Lower leg skin (tissue), 4 donors: ENCODE measurements around the gene CTXN1. TPM values are rescaled to one million over a fixed set of nuclear protein-coding genes. Genes with fewer than 3 reads are reported as not detected.

Source experiments
- DNase-seq, 2 donors: peaks; one replicate each; pipeline ENCODE4 v3.0.0-alpha.2; 2019; ENCODE audit warnings: low spot score in 2 of 2
- H3K4me3 ChIP-seq: fragments of 200-600 bp; sonication (generic); 2 replicates; pipeline ENCODE4 v1.5.1; 2017; ENCODE audit warnings: mild to moderate bottlenecking, low read depth; ENCODE audit not compliant: poor library complexity, severe bottlenecking
- POLR2A ChIP-seq, 2 donors: fragments of 450-650 bp; IDR thresholded peaks; one replicate each; pipeline ENCODE4 v1.6.1; 2016 to 2017; ENCODE audit warnings: antibody characterized with exemption in 2 of 2, mild to moderate bottlenecking in 1 of 2, moderate library complexity in 1 of 2
- WGBS, 2 donors: methylation state at CpG; one replicate each; pipeline ENCODE4 v1.1.5; 2018; 5-methylcytosine and 5-hydroxymethylcytosine counted together
- intact Hi-C: fragments of 100-400 bp; cut with DNase I; formaldehyde crosslinking; loops from one replicate; pipeline ENCODE4 v1.15.0; 2023; ENCODE audit warnings: low total_unique reads
- total RNA-seq, 4 donors: library from RNA; depleted of rRNA; stranded (reverse); fragments of >200 nt; gene quantifications; one replicate each; pipeline ENCODE4 v1.1.0, GENCODE V29; 2016
- TF ChIP-seq, protein P1 (sequence below), 3 donors: fragments of 450-650 bp; IDR thresholded peaks; one replicate each; pipeline ENCODE4 v1.5.1; 2016; ENCODE audit warnings: antibody characterized with exemption in 3 of 3, mild to moderate bottlenecking in 3 of 3, moderate library complexity in 2 of 3

Gene CTXN1
- total RNA-seq, 4 donors from 2014 or later, result 4.0 to 4.8 (median 4.0) TPM

DNA sequence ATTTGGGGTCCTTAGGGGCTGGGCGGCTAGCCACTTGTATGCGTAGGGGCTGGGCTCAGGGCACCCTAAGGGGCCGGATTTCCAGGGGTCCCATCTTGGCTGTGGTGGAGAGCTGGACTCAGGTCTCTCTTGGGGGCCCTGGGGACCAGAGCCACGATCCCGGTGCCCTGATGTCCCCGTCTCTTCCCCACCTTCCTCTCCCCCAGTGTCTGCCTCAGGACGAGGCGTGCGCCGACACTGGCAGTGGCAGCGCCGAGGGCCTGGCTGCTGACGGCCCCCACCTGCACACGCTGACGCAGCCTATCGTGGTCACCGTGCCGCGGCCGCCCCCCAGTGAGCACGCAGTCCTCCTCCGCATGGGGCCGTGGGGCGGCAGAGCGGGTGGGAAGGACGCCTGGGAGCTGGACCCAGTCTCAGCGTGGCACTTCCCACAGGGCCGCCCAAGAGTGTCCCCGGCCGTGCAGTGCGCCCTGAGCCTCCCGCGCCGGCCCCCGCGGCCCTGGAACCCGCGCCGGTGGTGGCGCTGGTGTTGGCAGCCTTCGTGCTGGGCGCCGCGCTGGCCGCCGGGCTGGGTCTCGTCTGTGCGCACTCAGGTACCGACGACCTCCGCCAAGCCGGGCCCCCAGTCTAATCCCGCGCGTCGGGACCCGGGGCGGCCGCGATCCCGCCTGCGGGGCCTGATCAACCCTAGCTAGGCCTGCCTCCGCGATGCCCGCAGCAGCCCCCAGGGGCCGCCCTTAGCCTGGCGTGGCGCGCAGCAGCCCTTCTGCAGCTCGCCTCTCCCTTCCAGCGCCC lies 8.5 kb downstream of the CTXN1 start:
- 1 to 2% methylated on average over 19 to 33 of the region's 71 CpGs for WGBS, 2 donors
- no peak for DNase-seq
- H3K4me3 ChIP-seq, result no peak overlapping the region
- TF ChIP-seq POLR2A (IDR thresholded peaks at IDR 0.05), result no peak
- TF ChIP-seq, protein P1, sequence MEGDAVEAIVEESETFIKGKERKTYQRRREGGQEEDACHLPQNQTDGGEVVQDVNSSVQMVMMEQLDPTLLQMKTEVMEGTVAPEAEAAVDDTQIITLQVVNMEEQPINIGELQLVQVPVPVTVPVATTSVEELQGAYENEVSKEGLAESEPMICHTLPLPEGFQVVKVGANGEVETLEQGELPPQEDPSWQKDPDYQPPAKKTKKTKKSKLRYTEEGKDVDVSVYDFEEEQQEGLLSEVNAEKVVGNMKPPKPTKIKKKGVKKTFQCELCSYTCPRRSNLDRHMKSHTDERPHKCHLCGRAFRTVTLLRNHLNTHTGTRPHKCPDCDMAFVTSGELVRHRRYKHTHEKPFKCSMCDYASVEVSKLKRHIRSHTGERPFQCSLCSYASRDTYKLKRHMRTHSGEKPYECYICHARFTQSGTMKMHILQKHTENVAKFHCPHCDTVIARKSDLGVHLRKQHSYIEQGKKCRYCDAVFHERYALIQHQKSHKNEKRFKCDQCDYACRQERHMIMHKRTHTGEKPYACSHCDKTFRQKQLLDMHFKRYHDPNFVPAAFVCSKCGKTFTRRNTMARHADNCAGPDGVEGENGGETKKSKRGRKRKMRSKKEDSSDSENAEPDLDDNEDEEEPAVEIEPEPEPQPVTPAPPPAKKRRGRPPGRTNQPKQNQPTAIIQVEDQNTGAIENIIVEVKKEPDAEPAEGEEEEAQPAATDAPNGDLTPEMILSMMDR (IDR thresholded peaks at IDR 0.05), result no peak
- intact Hi-C loops, result no loop called here

DNA sequence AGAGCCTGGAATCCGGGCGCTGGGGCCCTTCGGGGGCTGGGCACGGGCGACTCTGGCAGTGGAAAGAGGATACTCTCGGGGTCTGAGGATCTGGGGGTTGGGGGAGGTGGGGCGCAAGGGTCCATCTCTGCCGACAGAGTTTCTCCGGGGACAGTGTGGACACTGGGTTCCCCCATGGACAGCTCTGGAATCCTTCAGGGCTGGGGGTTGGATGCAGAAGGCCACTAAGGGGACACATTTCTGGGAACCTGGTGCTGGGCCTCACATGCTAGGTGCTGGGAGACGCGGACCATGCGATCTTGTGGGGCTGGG lies 9.0 kb downstream of the CTXN1 start:
- H3K4me3 ChIP-seq, result no peak overlapping the region
- WGBS, 2 donors, result 9 to 14% methylated on average over 8 to 12 of the region's 12 CpGs
- no peak for DNase-seq
- TF ChIP-seq, protein P1 (IDR thresholded peaks at IDR 0.05), result no peak
- TF ChIP-seq POLR2A (IDR thresholded peaks at IDR 0.05), result no peak
- intact Hi-C loops, result no loop called here

DNA sequence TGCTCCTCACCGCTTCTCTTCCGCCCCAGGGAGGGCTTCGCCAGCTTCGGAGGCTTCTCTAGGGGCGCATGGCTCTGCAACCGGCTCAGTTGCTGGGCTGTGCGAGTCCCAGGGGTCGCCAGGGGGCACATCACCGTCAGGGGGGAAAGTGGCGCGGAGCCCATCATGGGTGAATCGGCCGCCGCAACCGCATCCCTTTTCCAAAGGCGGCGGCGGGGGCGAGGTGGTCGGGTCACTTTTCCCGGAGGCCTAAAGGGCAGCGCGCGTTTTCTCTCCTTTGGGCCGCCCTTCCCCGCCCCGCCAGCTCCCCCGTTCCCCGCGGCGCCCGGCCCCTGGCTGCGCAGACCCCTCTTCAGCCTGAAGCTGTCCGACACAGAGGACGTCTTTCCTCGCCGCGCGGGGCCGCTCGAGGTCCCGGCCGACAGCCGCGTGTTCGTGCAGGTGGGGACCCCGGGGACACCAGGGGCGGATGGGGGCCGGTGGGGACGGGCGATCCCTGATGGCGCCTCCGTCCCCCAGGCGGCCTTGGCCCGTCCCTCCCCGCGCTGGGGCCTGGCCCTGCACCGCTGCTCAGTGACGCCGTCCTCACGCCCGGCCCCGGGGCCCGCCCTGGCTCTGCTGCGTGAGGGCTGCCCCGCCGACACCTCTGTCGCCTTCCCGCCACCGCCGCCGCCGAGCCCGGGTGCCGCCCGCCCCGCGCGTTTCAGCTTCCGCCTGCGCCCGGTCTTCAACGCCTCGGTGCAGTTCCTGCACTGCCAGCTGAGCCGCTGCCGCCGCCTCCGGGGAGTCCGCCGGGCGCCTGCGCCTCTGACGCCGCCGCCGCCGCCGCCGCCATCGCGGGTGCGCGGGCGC lies 9.6 kb downstream of the CTXN1 start:
- intact Hi-C loops, result no loop called here
- DNase-seq, result no peak
- no peak for TF ChIP-seq POLR2A (IDR thresholded peaks at IDR 0.05)
- TF ChIP-seq, protein P1 (IDR thresholded peaks at IDR 0.05), result no peak
- no peak overlapping the region for H3K4me3 ChIP-seq
- 1% methylated on average over 63 to 71 of the region's 104 CpGs for WGBS, 2 donors

DNA sequence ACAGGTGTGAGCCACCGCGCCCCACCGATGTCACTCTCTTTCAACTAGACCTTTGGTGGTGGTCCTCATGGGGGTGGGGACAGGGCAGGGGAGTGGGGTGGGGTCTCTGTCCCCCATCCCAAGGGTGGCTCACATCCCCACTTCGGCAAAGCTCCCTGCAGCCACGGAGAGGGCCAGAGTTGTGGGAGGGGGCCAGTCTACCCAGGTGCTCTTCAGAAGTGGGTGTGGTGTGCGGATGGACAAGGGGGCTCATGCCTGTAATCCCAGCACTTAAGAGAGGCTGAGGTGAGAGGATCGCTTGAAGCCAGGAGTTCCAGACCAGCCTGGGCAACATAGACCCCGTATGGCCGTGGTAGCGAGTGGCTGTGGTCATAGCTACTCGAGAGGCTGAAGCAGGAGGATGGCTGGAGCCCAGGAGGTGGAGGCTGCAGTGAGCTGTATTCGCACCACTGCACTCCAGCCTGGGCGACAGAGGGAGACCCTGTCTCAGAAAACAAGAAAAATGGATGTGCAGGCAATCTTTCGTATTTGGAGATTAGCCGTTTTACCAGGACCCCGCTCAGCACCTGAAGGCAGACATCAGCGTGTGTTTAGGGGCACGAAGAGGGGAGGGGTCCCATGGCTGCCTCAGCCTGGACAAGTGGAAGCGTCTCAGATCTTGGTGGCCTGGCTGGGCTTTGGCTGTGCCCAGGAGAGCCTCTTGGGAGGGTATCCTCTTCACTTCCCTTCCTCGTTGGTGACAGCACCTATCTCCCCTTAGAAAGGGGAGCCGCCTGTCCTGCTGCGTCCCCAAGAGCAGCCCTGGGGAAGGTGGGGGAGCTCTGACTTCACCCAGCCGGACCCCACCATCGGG lies 10.5 kb downstream of the CTXN1 start:
- TF ChIP-seq, protein P1 (IDR thresholded peaks at IDR 0.05), result no peak
- no peak for TF ChIP-seq POLR2A (IDR thresholded peaks at IDR 0.05)
- WGBS, 2 donors, result 45 to 48% methylated on average over 23 of the region's 24 CpGs
- no peak overlapping the region for H3K4me3 ChIP-seq
- no peak for DNase-seq
- intact Hi-C loops, result no loop called here

DNA sequence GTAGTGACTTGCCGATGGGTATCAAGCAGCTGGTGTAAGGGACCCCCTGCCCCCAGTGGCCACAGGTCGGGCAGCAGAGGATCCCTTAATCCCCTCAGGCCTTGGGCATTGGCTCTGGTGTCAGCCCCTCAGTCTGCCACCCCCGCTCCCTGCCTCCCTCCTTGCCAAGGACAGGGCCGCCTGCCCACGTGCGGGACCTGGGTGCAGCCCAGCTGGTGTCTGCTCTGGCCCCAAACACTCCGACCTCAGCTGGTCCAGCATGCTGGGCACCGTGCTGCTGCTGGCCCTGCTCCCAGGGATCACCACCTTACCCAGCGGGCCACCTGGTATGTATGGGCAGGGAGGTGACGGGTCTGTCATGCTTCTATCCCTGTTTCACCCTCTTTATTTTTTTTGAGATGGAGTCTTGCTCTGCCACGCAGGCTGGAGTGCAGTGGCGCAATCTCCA lies 11.3 kb downstream of the CTXN1 start, which contains the start of gene TGFBR3L:
Gene TGFBR3L (plus strand): TSS at position 233 of the 448 bp plus-strand sequence.
- WGBS, 2 donors, result 61 to 68% methylated on average over 9 to 10 of the region's 12 CpGs
- no peak within 1 kb of the TSS for H3K4me3 ChIP-seq
- TF ChIP-seq, protein P1 (IDR thresholded peaks at IDR 0.05), result no peak
- no peak for TF ChIP-seq POLR2A (IDR thresholded peaks at IDR 0.05)
- intact Hi-C loops, result no loop called here
- DNase-seq, result no peak
